Measurements from ENCODE around the gene U2AF1.
"Not testable (repeated sequence)": the region's sequence is repeated elsewhere in the genome, so short reads cannot be mapped to it uniquely, and the experiment has no call there.

DNA sequence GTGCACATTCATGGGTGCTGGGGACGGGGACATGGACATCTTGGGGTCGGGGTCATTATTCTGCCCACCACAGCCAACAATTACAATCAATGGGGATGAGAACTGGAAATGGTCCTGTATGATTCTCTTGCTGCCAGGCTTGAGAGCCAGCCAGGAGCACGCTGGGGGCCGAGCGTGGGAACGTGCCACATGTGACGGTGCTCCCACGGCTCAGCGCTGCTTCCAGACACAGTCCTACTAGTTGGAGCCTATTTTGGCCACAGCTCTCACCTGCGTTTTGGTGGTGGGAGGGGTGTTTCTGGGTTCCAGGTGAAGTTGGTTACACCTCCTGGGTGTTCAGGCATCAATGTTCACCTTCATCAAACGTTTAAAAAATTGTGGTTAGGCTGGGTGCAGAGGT is 42.0 kb upstream of the U2AF1 start:
- TF ChIP-seq, protein P1, sequence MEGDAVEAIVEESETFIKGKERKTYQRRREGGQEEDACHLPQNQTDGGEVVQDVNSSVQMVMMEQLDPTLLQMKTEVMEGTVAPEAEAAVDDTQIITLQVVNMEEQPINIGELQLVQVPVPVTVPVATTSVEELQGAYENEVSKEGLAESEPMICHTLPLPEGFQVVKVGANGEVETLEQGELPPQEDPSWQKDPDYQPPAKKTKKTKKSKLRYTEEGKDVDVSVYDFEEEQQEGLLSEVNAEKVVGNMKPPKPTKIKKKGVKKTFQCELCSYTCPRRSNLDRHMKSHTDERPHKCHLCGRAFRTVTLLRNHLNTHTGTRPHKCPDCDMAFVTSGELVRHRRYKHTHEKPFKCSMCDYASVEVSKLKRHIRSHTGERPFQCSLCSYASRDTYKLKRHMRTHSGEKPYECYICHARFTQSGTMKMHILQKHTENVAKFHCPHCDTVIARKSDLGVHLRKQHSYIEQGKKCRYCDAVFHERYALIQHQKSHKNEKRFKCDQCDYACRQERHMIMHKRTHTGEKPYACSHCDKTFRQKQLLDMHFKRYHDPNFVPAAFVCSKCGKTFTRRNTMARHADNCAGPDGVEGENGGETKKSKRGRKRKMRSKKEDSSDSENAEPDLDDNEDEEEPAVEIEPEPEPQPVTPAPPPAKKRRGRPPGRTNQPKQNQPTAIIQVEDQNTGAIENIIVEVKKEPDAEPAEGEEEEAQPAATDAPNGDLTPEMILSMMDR (IDR thresholded peaks at IDR 0.05): not testable (repeated sequence)
- TF ChIP-seq POLR2AphosphoS5, POLR2A (IDR thresholded peaks at IDR 0.05): not testable (repeated sequence)

Data from prostate gland (tissue), 2 donors.